Mesendoderm (in vitro differentiated cells): Measurements from ENCODE around the gene MEST.
A peak's percentile ranks its signal among the peaks of the same experiment; 100 is the strongest.

Experiments
- DNase-seq: peaks from one replicate; pipeline ENCODE4 v3.0.0; 2013
- H2AK5ac ChIP-seq: 2 replicates; pipeline ENCODE4 v1.6.1; 2013; ENCODE audit warnings: low read length, inconsistent platforms
- H2BK120ac ChIP-seq: 2 replicates; pipeline ENCODE4 v1.6.1; 2013; ENCODE audit warnings: low read depth, mild to moderate bottlenecking, low read length, moderate library complexity, mixed read lengths
- H2BK15ac ChIP-seq: replicated peaks from 2 replicates; pipeline ENCODE4 v1.6.1; 2013; ENCODE audit warnings: low read depth, mild to moderate bottlenecking, moderate library complexity
- H2BK5ac ChIP-seq: 2 replicates; pipeline ENCODE4 v1.6.1; 2013; ENCODE audit warnings: low read length, inconsistent platforms
- H3K18ac ChIP-seq: 2 replicates; pipeline ENCODE4 v1.6.1; 2013; ENCODE audit warnings: mild to moderate bottlenecking, low read length, mixed read lengths
- H3K23ac ChIP-seq: one replicate; pipeline ENCODE4 v1.6.1; 2013; ENCODE audit warnings: low read length
- H3K27ac ChIP-seq: 2 replicates; pipeline ENCODE4 v1.5.1; 2013; ENCODE audit warnings: low read depth, mild to moderate bottlenecking, inconsistent platforms, low read length, moderate library complexity
- H3K27me3 ChIP-seq: 2 replicates; pipeline ENCODE4 v1.6.1; 2013; ENCODE audit warnings: low read length, control low read depth, mild to moderate bottlenecking, inconsistent platforms; ENCODE audit not compliant: insufficient read depth, poor library complexity
- H3K36me3 ChIP-seq: 2 replicates; pipeline ENCODE4 v1.6.1; 2013; ENCODE audit warnings: low read length, inconsistent platforms; ENCODE audit not compliant: control insufficient read depth, insufficient read depth
- H3K4ac ChIP-seq: one replicate; pipeline ENCODE4 v1.6.1; 2013; ENCODE audit warnings: low read depth, mild to moderate bottlenecking, low read length, moderate library complexity
- H3K4me1 ChIP-seq: 2 replicates; pipeline ENCODE4 v1.6.1; 2013; ENCODE audit warnings: low read depth, low read length, inconsistent platforms; ENCODE audit not compliant: control insufficient read depth
- H3K4me2 ChIP-seq: 2 replicates; pipeline ENCODE4 v1.6.1; 2013; ENCODE audit warnings: low read length
- H3K4me3 ChIP-seq: 2 replicates; pipeline ENCODE4 v1.5.1; 2013; ENCODE audit warnings: mild to moderate bottlenecking, low read length
- H3K56ac ChIP-seq: one replicate; pipeline ENCODE4 v1.6.1; 2013; ENCODE audit warnings: low read length
- H3K79me1 ChIP-seq: 2 replicates; pipeline ENCODE4 v1.6.1; 2013; ENCODE audit warnings: low read length, inconsistent platforms
- H3K79me2 ChIP-seq: 2 replicates; pipeline ENCODE4 v1.6.1; 2013; ENCODE audit warnings: mild to moderate bottlenecking, low read length; ENCODE audit not compliant: control insufficient read depth, insufficient read depth
- H3K9ac ChIP-seq: 2 replicates; pipeline ENCODE4 v1.6.1; 2013; ENCODE audit warnings: low read length, inconsistent platforms
- H4K5ac ChIP-seq: one replicate; pipeline ENCODE4 v1.6.1; 2013; ENCODE audit warnings: low read length
- H4K8ac ChIP-seq: one replicate; pipeline ENCODE4 v1.6.1; 2013; ENCODE audit warnings: low read depth, mild to moderate bottlenecking, control low read depth, low read length, moderate library complexity
- WGBS: extraction: QIAGEN DNeasy Blood & Tissue Kit; methylation state at CpG from one replicate; pipeline ENCODE4 v1.1.7; 2013; ENCODE audit warnings: low lambda C conversion rate, missing lambda C conversion rate; ENCODE audit not compliant: insufficient coverage; ENCODE audit errors: extremely low coverage; 5-methylcytosine and 5-hydroxymethylcytosine counted together

Gene MEST

GRCh38 chr7:130486114-130486953, 5.6 kb upstream of the MEST start:
- peak overlapping the region; percentile 90 for H3K9ac ChIP-seq
- H3K27ac ChIP-seq, result no peak overlapping the region
- H3K56ac ChIP-seq, result peak overlapping the region; percentile 99
- H3K27me3 ChIP-seq, result no peaks in the 10 kb centered on the region
- H2AK5ac ChIP-seq, result no peak overlapping the region
- H2BK120ac ChIP-seq, result no peak overlapping the region
- peaks cover 10% of the 10 kb centered on the region for H3K79me2 ChIP-seq
- peaks cover 7% of the 10 kb centered on the region for H3K79me1 ChIP-seq
- no peaks in the 10 kb centered on the region for H3K36me3 ChIP-seq
- H3K4ac ChIP-seq, result peak overlapping the region; percentile 44
- H3K4me3 ChIP-seq, result peak overlapping the region; percentile 79
- H3K4me1 ChIP-seq, result peaks cover 3% of the 10 kb centered on the region
- no peak overlapping the region for H4K5ac ChIP-seq
- H4K8ac ChIP-seq, result no peak overlapping the region
- H3K23ac ChIP-seq, result peak overlapping the region; percentile 97
- H3K4me2 ChIP-seq, result peak overlapping the region; percentile 88
- peak; percentile 98 for DNase-seq
- H2BK5ac ChIP-seq, result no peak overlapping the region
- H3K18ac ChIP-seq, result peak overlapping the region; percentile 46
- no peak overlapping the region for H2BK15ac ChIP-seq
- no CpG with 5 or more reads among the region's 67 CpGs for WGBS

GRCh38 chr7:130486954-130487436, 4.9 kb upstream of the MEST start:
- peak overlapping the region; percentile 79 for H3K4me3 ChIP-seq
- no CpG with 5 or more reads among the region's 6 CpGs for WGBS

GRCh38 chr7:130488392-130489139, 3.3 kb upstream of the MEST start:
- H3K4me2 ChIP-seq, result no peak overlapping the region

More at GRCh38 chr7:130486954-130487436, 4.9 kb upstream of the MEST start:
- Histone ChIP-seq H3K79me2 (peaks cover 12% of the 10 kb centered on the region), H2BK5ac (no peak overlapping the region), H2BK120ac (no peak overlapping the region), H3K4ac (peak overlapping the region; percentile 26), H3K18ac (no peak overlapping the region), H3K9ac (peak overlapping the region; percentile 90), H3K27ac (no peak overlapping the region), H4K5ac (no peak overlapping the region), H4K8ac (no peak overlapping the region), H2AK5ac (no peak overlapping the region), H3K4me1 (peaks cover 3% of the 10 kb centered on the region), H3K36me3 (no peaks in the 10 kb centered on the region), H3K4me2 (peak overlapping the region; percentile 88), H2BK15ac (no peak overlapping the region), H3K79me1 (peaks cover 8% of the 10 kb centered on the region), H3K23ac (no peak overlapping the region), H3K27me3 (no peaks in the 10 kb centered on the region), H3K56ac (peak overlapping the region; percentile 99)
- DNase-seq, result peak; percentile 51

GRCh38 chr7:130489140-130489983, 2.5 kb upstream of the MEST start:
- H4K5ac ChIP-seq, result no peak overlapping the region
- H3K9ac ChIP-seq, result peak overlapping the region; percentile 5
- no peak overlapping the region for H3K4ac ChIP-seq
- H3K56ac ChIP-seq, result peak overlapping the region; percentile 9
- H2BK5ac ChIP-seq, result no peak overlapping the region
- H3K27ac ChIP-seq, result no peak overlapping the region
- no peaks in the 10 kb centered on the region for H3K36me3 ChIP-seq
- peaks cover 3% of the 10 kb centered on the region for H3K4me1 ChIP-seq
- H3K18ac ChIP-seq, result no peak overlapping the region
- peaks cover 6% of the 10 kb centered on the region for H3K27me3 ChIP-seq
- peaks cover 11% of the 10 kb centered on the region for H3K79me1 ChIP-seq
- H3K23ac ChIP-seq, result no peak overlapping the region
- WGBS, result no CpG with 5 or more reads among the region's 10 CpGs
- no peak overlapping the region for H3K4me2 ChIP-seq
- H2AK5ac ChIP-seq, result no peak overlapping the region
- H2BK120ac ChIP-seq, result no peak overlapping the region
- no peak overlapping the region for H2BK15ac ChIP-seq
- no peak for DNase-seq
- H3K79me2 ChIP-seq, result peaks cover 14% of the 10 kb centered on the region
- no peak overlapping the region for H4K8ac ChIP-seq
- H3K4me3 ChIP-seq, result no peak overlapping the region

More at GRCh38 chr7:130488392-130489139, 3.3 kb upstream of the MEST start:
- no peak overlapping the region for H2BK15ac ChIP-seq
- H2BK5ac ChIP-seq, result no peak overlapping the region
- no peaks in the 10 kb centered on the region for H3K36me3 ChIP-seq
- no peak overlapping the region for H3K18ac ChIP-seq
- no peak overlapping the region for H3K4ac ChIP-seq
- H3K79me1 ChIP-seq, result peaks cover 11% of the 10 kb centered on the region
- no peak for DNase-seq
- no peak overlapping the region for H3K56ac ChIP-seq
- no peak overlapping the region for H2BK120ac ChIP-seq
- peaks cover 14% of the 10 kb centered on the region for H3K79me2 ChIP-seq
- peaks cover 6% of the 10 kb centered on the region for H3K27me3 ChIP-seq
- no peak overlapping the region for H4K5ac ChIP-seq
- no peak overlapping the region for H3K27ac ChIP-seq
- no peak overlapping the region for H2AK5ac ChIP-seq
- no peak overlapping the region for H3K4me3 ChIP-seq
- H3K23ac ChIP-seq, result no peak overlapping the region
- WGBS, result no CpG with 5 or more reads among the region's 7 CpGs
- H3K4me1 ChIP-seq, result peaks cover 3% of the 10 kb centered on the region
- no peak overlapping the region for H4K8ac ChIP-seq
- H3K9ac ChIP-seq, result no peak overlapping the region

GRCh38 chr7:130490311-130490791, 1.5 kb upstream of the MEST start:
- no CpG with 5 or more reads among the region's 21 CpGs for WGBS
- peaks cover 6% of the 10 kb centered on the region for H3K27me3 ChIP-seq
- peak; percentile 64 for DNase-seq
- no peak overlapping the region for H3K27ac ChIP-seq
- H3K79me2 ChIP-seq, result peaks cover 19% of the 10 kb centered on the region
- no peak overlapping the region for H2BK120ac ChIP-seq
- H3K4me3 ChIP-seq, result no peak overlapping the region
- H3K23ac ChIP-seq, result no peak overlapping the region
- peaks cover 11% of the 10 kb centered on the region for H3K79me1 ChIP-seq
- peak overlapping the region; percentile 22 for H3K4me2 ChIP-seq
- H3K4ac ChIP-seq, result peak overlapping the region; percentile 21
- H2AK5ac ChIP-seq, result no peak overlapping the region
- peaks cover 3% of the 10 kb centered on the region for H3K4me1 ChIP-seq
- no peak overlapping the region for H2BK5ac ChIP-seq
- H4K5ac ChIP-seq, result no peak overlapping the region
- H2BK15ac ChIP-seq, result no peak overlapping the region
- H4K8ac ChIP-seq, result peak overlapping the region; percentile 29
- peak overlapping the region; percentile 57 for H3K56ac ChIP-seq
- peak overlapping the region; percentile 52 for H3K9ac ChIP-seq
- H3K36me3 ChIP-seq, result no peaks in the 10 kb centered on the region
- H3K18ac ChIP-seq, result no peak overlapping the region
